ENCODE data around the gene CEP112. TPM values are rescaled to one million over a fixed set of nuclear protein-coding genes. Genes with fewer than 3 reads are reported as not detected.

CEP112 gene
- total and polyA plus RNA-seq, 2 donors (not counting 3 experiments of a cell fraction or from before 2014, with no cell fraction given): 1.5 to 25.3 TPM

DNA sequence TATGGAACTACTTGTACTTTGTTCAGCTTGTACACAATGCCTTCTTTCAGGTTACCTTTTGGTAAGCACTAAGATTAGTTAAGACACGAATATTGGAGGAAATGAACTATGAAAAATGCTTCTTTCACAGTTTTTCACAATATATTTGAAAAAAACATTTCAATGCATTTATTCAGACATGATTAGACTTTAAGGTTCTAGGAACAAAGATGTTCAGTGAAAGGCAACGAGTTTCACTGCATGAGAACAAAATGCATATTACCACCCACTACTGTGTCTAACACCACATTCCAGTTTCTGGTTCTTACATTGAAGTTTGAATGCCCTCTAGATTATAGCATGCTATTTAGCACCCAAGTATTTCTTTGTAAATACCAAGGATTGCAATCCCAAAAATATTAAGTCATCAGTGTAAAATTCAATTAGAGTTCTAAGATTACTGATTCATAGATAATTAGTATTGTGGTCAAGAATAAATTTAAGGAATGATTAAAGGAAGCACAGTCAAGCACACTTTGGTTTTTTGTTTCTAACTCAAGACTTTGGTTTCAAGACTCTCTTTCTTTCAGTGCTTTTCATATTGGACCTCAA lies 261.7 kb downstream of the CEP112 start:
- Histone ChIP-seq H3K4me2 (ENCODE audit: insufficient read depth, low read length) (no peak overlapping the region), H3K27me3 (ENCODE audit: control insufficient read depth in 2 of 2, insufficient read depth in 2 of 2, low read length in 2 of 2) (no peaks in the 10 kb centered on the region), H3K4me3 (replicated peaks in 1 of 3; ENCODE audit: insufficient read depth in 1 of 3, low read depth in 1 of 3, low read length in 3 of 3) (no peak overlapping the region), H2AFZ (ENCODE audit: low read depth, low read length) (no peak overlapping the region), H3K79me2 (ENCODE audit: control insufficient read depth, insufficient read depth, low read length) (no peaks in the 10 kb centered on the region), H3K9me3 (replicated peaks; ENCODE audit: control insufficient read depth, insufficient read depth, low read length) (no peaks in the 10 kb centered on the region), H3K9ac (replicated peaks; ENCODE audit: extremely low read depth, insufficient read depth, low read length) (no peak overlapping the region), H3K9me1 (replicated peaks; ENCODE audit: control insufficient read depth, extremely low read depth, insufficient read depth, low read length) (no peaks in the 10 kb centered on the region), H3K27ac (ENCODE audit: insufficient read depth, low read depth, low read length) (no peak overlapping the region), H4K20me1 (replicated peaks; ENCODE audit: control insufficient read depth, extremely low read depth, insufficient read depth, low read length) (no peaks in the 10 kb centered on the region), H3K36me3 (ENCODE audit: control insufficient read depth in 2 of 2, extremely low read depth in 1 of 2, insufficient read depth in 2 of 2, low read length in 2 of 2) (no peaks in the 10 kb centered on the region), H3K4me1 (ENCODE audit: control insufficient read depth, extremely low read depth, insufficient read depth, low read length) (no peaks in the 10 kb centered on the region)
- FAIRE-seq: no peak
- intact Hi-C loops (cut with micrococcal nuclease) (no loop called here), dilution Hi-C loops (cut with MboI; ENCODE audit: extremely low pct_ligation_motif_present, low sequenced_read_pairs) (no loop called here)
- POLR2A ChIA-PET: no interaction called here
- no peak for DNase-seq (ENCODE audit: low read depth, low spot score)
- no peak for TF ChIP-seq POLR2AphosphoS5 (IDR thresholded peaks at IDR 0.05; ENCODE audit: insufficient read depth, low read depth, low read length)
- TF ChIP-seq, protein P1, sequence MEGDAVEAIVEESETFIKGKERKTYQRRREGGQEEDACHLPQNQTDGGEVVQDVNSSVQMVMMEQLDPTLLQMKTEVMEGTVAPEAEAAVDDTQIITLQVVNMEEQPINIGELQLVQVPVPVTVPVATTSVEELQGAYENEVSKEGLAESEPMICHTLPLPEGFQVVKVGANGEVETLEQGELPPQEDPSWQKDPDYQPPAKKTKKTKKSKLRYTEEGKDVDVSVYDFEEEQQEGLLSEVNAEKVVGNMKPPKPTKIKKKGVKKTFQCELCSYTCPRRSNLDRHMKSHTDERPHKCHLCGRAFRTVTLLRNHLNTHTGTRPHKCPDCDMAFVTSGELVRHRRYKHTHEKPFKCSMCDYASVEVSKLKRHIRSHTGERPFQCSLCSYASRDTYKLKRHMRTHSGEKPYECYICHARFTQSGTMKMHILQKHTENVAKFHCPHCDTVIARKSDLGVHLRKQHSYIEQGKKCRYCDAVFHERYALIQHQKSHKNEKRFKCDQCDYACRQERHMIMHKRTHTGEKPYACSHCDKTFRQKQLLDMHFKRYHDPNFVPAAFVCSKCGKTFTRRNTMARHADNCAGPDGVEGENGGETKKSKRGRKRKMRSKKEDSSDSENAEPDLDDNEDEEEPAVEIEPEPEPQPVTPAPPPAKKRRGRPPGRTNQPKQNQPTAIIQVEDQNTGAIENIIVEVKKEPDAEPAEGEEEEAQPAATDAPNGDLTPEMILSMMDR (IDR thresholded peaks at IDR 0.05; ENCODE audit: extremely low read depth in 1 of 2, insufficient read depth in 1 of 2, low read depth in 1 of 2, low read length in 2 of 2): no peak
- TF ChIP-seq, protein P2, sequence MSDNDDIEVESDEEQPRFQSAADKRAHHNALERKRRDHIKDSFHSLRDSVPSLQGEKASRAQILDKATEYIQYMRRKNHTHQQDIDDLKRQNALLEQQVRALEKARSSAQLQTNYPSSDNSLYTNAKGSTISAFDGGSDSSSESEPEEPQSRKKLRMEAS (IDR thresholded peaks at IDR 0.05; ENCODE audit: insufficient read depth, insufficient read length): no peak
- TF ChIP-seq JUN (IDR thresholded peaks at IDR 0.05; ENCODE audit: borderline replicate concordance, insufficient read depth, insufficient read length, low read depth): no peak
- no peak for TF ChIP-seq POLR2A (IDR thresholded peaks at IDR 0.05; ENCODE audit: low read depth, low read length)
- no peak for TF ChIP-seq EZH2 (IDR thresholded peaks at IDR 0.05; ENCODE audit: borderline replicate concordance, low read depth, low read length, severe bottlenecking)
- TF ChIP-seq FOS (IDR thresholded peaks at IDR 0.05; ENCODE audit: borderline replicate concordance, insufficient read depth, low read length): no peak
- no peak for TF ChIP-seq GATA2 (IDR thresholded peaks at IDR 0.05; ENCODE audit: insufficient read depth, insufficient read length, low read depth, low read length)
- TF ChIP-seq MYC (IDR thresholded peaks at IDR 0.05; ENCODE audit: low read depth, low read length): no peak
- BruUV-seq (replicated peaks): no TSS peak
- CTCF ChIA-PET: no interaction called here

Data from endothelial cell of umbilical vein (primary cell).